Renal cortical epithelial cell (primary cell): ENCODE results near the gene AGAP1. TPM values are rescaled to one million over a fixed set of nuclear protein-coding genes. Genes with fewer than 3 reads are reported as not detected.
"Not testable (repeated sequence)": the region's sequence is repeated elsewhere in the genome, so short reads cannot be mapped to it uniquely, and the experiment has no call there.

ENCODE experiments used
- DNase-seq: peaks from one replicate; pipeline ENCODE4 v3.0.0-alpha.2; 2011; ENCODE audit warnings: low read depth
- total RNA-seq: library from RNA; depleted of rRNA; stranded (reverse); fragments of >200 nt; gene quantifications from 2 replicates; pipeline ENCODE4 v1.2.3, GENCODE V29; 2014

AGAP1 gene
- total RNA-seq, 1 donor from 2014 or later = 17.6 TPM

DNA sequence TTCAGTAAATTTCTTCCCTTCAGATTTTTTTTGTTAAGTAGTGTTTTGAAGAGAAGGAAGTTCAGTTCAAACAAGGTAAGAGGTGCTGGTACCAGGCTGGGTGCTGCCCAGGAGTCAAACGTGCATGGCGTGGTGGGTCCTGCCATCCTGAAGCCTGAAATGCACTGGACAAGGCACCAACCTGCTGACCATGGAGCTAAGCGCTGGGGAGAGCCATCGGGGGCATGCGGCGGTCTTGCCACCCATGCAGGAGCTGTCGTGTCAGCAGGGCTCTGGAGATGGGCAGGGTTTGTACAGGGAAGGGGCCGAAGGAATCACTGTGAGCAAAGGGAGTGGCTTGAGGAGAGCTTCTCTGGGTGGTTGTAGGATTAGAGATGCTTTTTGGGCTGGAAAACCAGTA lies 547.8 kb downstream of the AGAP1 start:
- DNase-seq = no peak

DNA sequence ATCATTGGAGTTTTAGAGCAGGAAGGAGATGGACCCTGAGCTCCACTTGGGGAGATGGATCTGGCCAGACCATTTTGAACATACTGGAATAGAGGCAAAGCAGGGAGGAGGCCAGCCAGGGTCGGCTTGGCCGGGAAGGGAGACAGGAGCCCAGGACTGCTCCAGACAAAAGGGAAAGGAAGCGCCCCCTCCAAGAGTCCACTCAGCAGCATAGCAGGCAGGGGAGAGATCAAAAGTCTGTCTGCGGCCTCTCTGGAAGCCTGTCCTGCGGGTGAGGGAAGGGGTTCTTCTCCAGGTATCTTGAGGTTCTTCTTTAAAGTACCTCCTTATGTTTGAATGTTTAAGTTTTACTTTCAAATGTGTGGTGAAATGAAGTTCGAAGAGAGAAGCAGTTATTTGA lies 548.2 kb downstream of the AGAP1 start:
- DNase-seq = no peak

DNA sequence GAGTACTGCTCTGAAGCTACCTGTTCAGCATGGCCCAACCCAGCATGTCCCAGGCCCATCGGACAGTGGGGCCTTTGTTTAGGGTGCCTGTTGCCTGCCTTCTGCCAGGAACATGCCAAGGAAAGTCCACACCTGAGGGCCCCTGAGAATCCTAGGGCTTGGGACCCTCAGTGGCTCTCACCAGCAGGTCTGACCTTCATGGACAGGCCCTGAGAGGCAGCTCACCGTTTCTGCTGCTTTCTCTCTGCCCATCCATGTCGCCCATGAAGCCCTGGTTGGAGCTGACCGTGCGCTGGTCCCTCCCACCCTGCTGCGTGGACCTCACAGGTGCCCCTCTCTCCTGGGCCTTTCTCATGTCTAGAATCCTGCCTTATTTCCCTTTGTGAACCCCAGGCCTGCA lies 550.3 kb downstream of the AGAP1 start:
- DNase-seq = no peak

DNA sequence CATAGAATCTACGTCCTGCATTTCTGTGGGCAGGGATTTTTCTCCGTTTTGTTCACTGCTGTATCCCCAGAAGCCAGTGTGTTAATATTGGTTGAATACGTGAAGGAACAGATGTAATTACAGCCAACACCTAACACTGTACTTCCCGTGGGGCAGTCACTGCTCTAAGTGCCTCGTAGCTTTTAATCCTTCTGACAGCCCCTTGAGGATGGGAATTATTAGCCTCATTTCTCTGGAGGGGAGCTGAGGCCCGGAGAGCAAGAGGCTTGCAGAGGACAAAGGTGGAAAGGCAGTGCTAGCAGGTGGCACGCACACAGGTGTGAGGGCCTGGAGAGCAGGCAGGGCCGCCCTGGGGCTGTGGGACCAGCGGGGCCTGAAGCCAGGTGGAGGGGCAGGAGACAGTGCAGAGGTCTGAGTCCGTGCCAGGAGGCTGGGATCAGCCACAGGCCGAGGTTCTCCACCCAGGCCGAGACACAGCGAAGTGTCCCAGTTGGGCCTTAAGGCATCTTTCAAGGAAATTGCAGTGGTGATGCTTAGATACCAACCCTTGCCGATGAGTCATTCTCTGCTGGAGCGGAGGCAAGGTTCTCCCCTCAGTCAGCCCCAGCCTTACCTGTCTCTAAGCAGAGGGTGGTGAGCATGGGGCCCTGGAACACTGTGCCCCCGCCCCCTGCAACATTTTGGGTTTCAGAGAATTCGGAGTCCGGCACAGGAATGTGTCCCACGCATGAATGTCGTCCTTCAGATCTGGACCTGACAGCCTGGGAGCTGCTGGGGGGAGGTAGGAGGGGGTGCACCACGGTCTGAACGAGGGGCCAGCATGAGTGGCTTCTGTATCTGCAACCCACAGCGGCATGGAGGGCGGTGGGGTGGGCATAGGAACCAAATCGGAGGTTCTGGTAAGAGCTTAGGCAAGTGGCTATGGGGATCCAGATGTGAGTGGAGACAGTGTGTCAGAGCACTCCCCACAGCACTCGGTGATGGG lies 551.7 kb downstream of the AGAP1 start:
- DNase-seq = no peak

DNA sequence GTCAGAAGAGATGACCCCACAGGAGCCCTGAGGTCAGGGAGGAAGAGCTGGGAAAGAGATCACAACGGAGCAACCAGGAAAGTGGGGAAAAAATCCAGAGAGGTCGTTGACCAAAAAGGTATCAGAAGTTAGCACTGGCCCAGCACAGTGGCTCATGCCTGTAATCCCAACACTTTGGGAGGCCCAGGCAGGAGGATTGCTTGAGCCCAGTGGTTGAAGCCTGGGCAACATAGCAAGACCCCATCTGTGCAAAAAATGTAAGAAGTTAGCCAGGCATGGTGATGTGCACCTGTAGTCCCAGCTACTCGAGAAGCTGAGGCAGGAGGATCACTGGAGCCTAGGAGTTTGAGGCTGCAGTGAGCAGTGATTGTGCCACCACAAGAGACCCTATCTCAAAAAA lies 552.9 kb downstream of the AGAP1 start:
- DNase-seq = no peak

DNA sequence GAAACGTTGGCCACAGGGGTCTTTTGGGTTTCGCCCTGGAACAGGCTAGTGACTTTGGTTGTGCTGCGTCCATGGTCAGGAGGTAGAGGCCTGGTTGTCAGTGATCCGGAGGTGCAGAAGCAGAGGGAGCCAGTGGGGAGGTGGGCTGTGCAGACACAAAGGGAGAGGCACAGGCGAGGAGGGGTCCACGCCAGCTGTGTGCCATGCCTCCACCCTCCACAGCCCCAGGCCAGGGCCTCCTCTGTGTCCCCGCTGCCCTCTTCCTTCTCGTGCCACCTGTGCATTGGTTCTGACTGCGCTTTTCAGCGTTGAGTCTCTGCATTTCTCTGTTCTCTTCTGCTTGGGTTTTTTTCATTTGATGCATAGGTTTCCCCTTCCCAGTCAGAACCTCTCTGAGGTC lies 553.3 kb downstream of the AGAP1 start:
- DNase-seq = no peak

DNA sequence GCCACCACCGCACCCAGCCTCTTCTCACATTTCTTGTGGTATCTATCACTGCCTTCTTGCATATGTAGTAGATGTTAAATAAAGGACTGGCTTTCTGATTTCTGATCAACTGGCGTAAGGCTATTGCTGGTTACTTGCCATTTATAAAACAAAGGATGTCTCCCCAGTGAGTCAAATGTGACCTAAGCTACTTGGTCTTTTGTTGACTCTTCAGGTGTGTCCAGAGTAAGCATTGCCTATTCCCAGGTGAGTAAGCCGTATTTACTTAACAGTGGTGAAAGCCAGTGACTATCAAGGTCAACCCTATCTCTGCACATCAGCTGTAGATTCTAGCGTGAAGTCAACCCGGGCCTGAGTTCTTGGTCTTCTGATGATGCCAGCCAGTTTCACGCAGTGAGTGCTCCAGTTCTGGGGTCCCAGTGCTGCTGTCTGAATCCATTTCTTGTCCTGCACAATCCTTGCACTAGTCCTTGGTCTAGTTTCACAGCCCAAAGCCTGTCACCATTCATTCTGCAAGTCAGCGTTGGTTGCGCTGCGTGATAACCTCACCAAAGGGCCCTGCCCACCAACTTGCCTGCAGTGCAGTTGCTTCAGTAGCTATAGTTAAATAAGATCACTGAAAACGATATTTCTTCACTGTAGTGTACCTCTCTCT lies 554.2 kb downstream of the AGAP1 start:
- DNase-seq = peak; percentile 51

DNA sequence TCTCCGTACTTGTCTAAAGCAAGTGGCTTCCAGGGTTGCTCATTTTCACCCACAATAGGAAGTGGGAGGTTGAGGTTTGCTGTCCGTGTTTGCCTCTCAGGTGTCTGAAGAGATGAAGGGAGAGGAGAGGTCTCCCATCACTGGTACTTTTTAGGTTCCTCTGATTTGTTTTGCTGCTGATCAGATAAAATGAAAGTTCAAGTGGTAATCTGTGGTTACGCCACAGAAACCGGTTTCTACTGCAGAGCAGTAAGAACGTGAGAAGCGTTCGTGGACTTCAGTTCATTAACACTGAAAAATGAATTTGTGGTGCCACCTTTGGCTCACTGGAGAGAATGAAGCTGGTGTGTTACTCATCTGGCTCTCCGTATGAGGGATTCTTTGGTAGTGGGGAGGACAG lies 556.1 kb downstream of the AGAP1 start:
- no peak for DNase-seq

DNA sequence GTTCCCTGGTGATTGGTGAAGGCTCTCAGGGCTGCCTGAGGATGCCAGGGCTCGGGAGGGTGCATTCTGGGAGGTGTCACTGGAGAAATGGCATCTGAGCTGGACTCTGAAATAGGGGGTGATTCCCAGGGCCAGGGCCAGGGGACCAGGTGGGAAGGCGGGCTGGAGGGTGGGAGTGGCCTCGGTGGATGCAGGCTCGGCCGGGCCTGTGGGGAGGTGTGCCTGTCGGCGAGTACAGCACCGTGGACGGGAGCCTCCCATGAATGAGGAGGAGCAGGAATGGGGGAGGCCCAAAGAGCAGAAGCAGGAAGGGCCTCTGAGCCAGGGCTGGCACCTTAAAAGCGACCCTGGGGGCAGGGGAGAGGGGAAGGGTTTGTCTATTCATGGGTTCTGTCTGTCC lies 557.5 kb downstream of the AGAP1 start:
- no peak for DNase-seq

DNA sequence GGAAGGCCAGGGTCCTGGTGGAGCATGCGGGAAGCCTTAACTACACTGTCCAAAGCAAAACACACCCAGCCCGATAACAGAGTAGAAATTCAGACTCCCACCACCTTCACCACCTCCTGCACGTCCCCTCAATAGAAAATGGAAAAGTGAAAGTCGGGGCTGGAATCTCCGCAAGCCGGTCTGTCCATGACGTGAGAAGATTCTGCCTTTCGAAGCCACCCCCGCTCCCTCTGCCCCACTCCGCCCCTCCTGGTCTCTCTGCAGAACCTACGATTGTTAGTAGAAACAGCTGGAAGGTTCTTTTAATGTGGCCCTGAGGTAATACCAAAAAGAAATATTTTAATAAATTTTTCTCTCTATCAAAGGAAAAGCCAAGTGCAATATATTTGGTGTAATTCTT lies 558.0 kb downstream of the AGAP1 start:
- DNase-seq = no peak

DNA sequence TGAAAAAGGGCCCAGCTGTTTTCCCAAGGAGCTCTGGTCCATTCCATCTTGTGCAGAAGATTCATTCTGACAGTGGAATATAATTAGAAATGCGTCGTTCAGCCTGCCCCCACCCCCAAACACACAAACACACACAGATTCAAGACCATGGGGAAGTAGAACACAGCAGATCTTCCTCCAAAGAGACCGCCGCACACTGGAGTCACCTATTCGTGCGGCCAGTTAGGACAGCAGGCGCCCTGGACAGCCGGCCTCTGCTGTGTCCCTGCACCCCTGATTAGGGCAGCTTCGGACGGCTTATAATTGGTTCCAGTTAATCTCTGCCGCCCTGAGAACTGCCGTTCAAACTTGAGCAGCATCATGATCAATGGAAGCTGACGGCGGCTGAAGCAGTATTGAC lies 558.4 kb downstream of the AGAP1 start:
- no peak for DNase-seq

DNA sequence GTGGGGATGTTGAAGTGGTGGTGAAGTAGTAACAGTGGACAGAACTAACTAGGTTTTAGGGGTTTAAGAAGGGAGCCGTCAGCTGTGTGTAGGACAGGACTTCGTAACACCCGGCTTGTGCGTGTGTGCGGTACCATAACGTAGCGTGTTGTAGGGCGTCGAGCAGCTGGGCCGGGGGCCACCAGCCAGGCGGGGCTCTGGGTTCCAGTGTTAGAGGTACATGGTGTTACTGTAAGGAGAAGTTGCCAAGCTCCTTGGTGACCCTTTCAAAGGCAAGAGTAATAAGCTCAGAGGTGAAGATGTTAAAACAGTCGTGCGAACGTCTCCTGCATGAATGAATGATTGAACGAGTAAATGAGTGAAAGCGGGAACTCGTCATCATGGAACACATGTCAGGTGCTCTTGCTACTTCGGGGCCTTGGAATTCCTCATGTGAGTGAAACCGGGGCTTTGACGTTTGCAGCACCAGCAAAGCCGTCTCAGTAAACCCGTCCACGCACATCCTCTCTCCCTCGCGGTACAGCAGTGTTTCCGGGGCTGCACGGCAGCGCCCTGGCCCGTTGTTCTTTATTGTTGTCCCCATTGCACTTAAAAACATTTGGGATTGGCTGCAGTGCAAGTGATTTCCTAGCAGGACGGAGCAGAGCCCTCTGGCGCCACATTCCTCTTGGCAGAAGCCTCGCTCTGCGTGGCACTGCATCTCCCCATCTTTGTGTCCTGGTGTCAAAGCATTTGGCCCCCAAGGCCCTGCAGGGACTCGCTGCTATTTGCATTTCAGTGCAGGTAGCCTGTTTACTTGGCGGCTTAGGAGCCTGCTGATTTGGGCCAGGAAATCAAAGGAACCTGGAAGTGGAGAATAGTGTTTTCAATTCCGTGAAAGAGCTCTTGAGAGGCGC lies 559.3 kb downstream of the AGAP1 start:
- no peak for DNase-seq

DNA sequence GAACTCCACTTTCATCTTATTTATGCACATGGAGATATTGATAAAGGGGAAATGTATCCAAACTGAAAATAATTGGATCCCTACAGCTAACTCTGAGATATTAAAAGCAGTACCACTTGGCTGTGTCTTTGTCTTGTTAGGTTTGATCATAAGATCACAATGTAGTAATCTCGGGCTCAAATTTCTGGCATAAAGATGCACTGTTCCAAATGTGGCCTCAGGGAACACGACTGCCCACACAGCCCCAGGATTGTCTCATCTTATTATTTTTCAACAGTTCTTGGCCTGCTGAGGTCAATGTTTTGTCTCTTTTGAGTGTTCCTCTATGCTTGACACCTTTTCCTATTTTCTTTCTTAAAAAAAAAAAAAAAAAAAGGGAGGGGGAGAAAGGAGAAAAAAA lies 560.3 kb downstream of the AGAP1 start:
- DNase-seq = no peak

DNA sequence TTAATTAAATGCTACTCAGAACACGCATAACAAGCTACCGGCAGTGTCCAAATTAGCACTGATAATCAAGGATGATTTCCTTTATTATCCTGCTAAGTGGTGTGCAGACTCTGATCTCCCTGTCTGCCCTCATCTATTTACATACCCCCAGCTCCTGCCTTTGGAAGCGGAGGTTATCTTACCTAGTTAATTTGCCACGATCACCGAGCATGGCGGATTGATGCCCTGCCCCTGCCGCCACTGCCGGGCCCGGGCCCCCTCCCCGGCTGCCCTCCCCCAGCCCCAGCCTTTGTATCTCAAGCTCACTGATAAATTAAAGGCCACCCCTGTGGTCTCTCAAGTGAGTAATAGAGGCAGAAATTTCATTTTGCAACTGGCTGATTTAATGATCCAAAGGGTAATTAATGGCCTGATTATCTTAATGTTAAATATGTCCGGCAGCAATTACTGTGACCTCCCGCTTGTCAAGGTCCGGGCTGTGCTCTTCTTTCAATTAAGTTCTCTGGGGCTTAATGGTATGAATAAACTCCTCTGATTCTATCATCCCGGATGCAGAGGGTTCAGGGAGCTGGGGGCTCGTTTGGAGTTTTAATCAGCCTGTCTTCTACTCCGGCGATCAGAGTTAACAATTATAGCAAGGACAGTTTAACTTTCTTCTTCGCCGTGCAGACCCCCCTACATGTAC lies 560.9 kb downstream of the AGAP1 start:
- DNase-seq = no peak

DNA sequence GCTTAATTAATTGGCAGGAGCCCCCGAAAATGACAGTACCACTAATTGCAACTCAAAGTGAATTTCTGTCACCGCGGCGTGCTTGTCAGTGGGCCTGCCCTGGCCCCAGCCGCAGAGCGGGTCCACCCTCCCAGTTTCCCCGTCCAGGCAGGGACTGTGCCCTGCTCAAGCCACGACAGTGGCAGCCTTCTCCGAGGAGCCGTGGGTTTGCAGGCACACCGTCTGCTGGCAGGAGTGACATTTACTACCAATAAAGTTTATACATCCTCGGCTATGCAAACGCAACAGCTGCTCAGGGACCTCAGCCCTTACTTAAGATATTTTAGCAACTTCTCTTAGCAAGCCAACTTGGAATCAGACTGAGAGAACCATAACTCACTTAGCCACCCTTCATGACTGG lies 561.6 kb downstream of the AGAP1 start:
- no peak for DNase-seq

DNA sequence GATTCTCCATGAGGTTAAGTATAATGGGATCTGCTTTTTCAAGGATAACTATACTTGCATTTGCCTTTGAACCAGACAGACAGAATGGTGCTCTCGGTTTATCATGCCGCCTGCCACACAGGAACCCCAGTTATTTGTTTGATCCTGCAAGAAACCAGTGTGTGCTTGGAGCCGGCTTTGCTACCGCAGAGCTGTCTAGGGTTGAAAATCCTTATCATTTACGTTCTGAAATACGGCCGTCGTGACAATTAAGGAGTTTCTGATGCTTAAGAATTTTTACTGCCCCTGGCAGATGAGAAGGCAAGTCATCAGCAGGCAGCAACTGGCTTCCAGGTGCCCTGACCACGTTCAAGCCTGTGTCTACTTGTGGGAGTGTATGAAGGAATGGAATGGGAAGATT lies 562.3 kb downstream of the AGAP1 start:
- no peak for DNase-seq

DNA sequence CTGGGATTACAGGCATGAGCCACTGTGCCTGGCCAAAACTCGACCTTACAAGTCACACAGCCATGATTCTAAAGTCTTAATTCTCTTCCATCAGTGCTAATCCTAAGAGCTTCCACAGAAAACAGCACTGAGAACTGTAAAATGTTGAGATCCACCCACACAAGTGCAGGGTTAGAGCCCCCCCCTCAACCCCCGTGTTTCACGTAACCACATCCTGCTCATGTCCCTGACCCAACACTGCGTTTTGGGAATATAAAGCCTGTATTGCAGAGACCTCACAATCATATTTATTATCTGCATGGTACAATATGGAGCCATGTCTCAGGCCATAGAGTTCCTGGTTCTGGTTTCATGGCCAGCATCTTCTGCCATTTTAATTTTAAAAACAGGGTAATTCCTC lies 563.5 kb downstream of the AGAP1 start:
- no peak for DNase-seq

DNA sequence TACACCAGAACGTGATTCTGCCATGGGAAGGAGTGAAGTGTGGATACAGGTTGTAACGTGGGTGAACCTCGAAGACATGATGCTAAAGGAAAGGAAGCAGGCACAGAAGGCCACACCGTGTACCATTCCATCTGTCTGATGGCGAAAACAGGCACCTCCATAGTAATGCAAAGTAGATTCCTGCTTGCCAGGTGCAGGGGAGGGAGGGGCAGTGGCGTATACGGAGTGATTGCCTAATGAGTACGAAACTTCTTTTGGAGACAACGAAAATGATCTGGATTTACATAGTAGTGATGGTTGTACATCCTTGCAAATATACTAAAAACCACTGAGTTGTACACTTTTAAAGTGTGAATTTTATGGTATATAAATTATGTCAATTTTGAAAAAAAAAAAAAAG lies 567.7 kb downstream of the AGAP1 start:
- no peak for DNase-seq

DNA sequence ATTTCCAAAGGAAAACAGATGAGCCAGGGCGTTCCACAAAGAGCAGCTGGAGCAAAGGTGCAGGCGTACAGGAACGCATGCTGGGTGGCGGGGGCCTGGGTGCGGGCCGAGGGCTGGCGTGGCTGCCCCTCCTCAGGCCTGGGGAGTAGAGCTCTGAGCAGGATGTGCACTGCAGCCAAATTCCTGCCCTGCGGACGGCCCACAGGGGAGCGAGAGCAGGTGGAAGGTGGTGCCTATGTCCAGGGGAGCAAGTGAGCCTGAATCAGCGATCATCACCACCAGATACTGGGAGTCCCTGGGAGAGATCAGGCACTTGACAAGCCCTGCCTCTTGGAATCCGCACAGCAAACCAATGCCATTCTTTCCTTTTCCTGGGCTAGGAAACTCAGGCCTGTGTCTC lies 568.1 kb downstream of the AGAP1 start:
- no peak for DNase-seq

DNA sequence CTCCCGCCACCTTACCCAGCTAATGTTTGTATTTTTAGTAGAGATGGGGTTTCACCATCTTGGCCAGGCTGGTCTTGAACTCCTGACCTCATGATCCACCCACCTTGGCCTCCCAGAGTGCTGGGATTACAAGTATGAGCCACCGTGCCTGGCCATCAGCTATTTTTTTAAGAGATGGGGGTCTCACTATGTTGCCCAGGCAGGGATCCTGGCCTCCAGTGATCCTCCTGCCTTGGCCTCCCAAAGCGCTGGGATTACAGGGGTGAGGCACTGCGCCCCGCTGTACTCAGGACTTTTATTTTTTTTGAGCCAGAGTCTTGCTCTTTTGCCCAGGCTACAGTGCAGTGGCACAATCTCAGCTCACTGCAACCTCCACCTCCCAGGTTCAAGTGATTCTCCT lies 569.0 kb downstream of the AGAP1 start:
- not testable (repeated sequence) for DNase-seq

DNA sequence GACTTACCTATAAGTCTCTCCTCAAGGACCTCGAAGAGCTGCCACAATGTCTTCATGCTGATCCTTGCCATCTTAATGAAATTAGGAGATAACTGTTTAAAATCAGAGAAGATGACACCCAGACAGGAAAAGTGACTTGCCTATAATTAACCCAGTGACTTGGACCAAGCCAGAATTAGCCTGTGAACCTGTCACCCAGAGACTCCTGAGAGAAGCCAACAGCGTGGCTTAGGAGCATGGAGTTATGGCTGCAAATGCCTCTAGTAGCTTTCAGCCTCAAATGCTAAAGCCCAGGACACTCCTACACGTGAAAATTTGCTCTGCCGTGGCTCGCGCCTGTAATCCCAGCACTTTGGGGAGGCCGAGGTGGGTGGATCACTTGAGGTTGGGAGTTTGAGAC lies 570.2 kb downstream of the AGAP1 start:
- DNase-seq = no peak
